HAP-1 (cell line): ENCODE measurements around the gene MAP3K14.
A peak's percentile ranks its signal among the peaks of the same experiment; 100 is the strongest.

Experiments used
- DNase-seq, 2 experiments: peaks; one replicate each; pipeline ENCODE4 v3.0.0-alpha.2; 2016 to 2020; ENCODE audit warnings: low spot score in 2 of 2
- H3K27me3 ChIP-seq: fragments of 250-450 bp; sonication (Bioruptor Pico); 2 replicates; pipeline ENCODE4 v1.5.1; 2020; ENCODE audit warnings: low read depth, mild to moderate bottlenecking, moderate library complexity
- H3K36me3 ChIP-seq: fragments of 250-450 bp; sonication (Bioruptor Pico); replicated peaks from 2 replicates; pipeline ENCODE4 v1.5.1; 2020; ENCODE audit warnings: mild to moderate bottlenecking
- H3K4me1 ChIP-seq: fragments of 250-450 bp; sonication (Bioruptor Pico); 2 replicates; pipeline ENCODE4 v1.5.1; 2020; ENCODE audit warnings: mild to moderate bottlenecking
- H3K4me3 ChIP-seq: fragments of 250-450 bp; sonication (Bioruptor Pico); 2 replicates; pipeline ENCODE4 v1.5.1; 2020; ENCODE audit warnings: mild to moderate bottlenecking, moderate library complexity
- H3K9me3 ChIP-seq: fragments of 250-450 bp; sonication (Bioruptor Pico); 2 replicates; pipeline ENCODE4 v1.5.1; 2020; ENCODE audit warnings: mild to moderate bottlenecking, moderate library complexity
- in situ Hi-C: fragments of 300-500 bp; cut with MboI; formaldehyde crosslinking; loops from 3 replicates; pipeline ENCODE4 v1.14.3; 2020; ENCODE audit warnings: low sequenced_read_pairs, inconsistent platforms, mixed read lengths

Gene MAP3K14

GRCh38 chr17:45316434-45317110, at the start of gene MAP3K14:
Gene MAP3K14, minus strand, starts transcription at chr17:45317020. Its CDS starts 26,275 bp downstream, at chr17:45290745.
- H3K27me3 ChIP-seq = no peaks in the 10 kb centered on the region
- DNase-seq = peak; percentile 24 to 68
- no peaks in the 10 kb centered on the region for H3K36me3 ChIP-seq
- no peaks in the 10 kb centered on the region for H3K9me3 ChIP-seq
- peak within 1 kb of the TSS; percentile 52 for H3K4me3 ChIP-seq
- H3K4me1 ChIP-seq = peaks cover 27% of the 10 kb centered on the region
- in situ Hi-C loops = no loop called here

- Histone ChIP-seq H3K4me3 (no peak overlapping the region), H3K9me3 (no peaks in the 10 kb centered on the region), H3K4me1 (peaks cover 1% of the 10 kb centered on the region; the same call in 1 of the 2 replicates), H3K36me3 (no peaks in the 10 kb centered on the region), H3K27me3 (peaks cover 5% of the 10 kb centered on the region)
- in situ Hi-C loops = no loop called here
- DNase-seq = no peak
Measured at GRCh38 chr17:45366049-45366448, 49.2 kb upstream of the MAP3K14 start.

- no peaks in the 10 kb centered on the region for H3K4me1 ChIP-seq
- H3K9me3 ChIP-seq = no peaks in the 10 kb centered on the region
- in situ Hi-C loops = no loop called here
- no peak overlapping the region for H3K4me3 ChIP-seq
- no peaks in the 10 kb centered on the region for H3K36me3 ChIP-seq
- peak in 1 of 2 experiments; percentile 59 for DNase-seq
- peaks cover 5% of the 10 kb centered on the region for H3K27me3 ChIP-seq
Measured at GRCh38 chr17:45364531-45365390, 47.9 kb upstream of the MAP3K14 start.

GRCh38 chr17:45363498-45363897, 46.7 kb upstream of the MAP3K14 start:
- no peak overlapping the region for H3K4me3 ChIP-seq
- no peaks in the 10 kb centered on the region for H3K4me1 ChIP-seq
- peaks cover 5% of the 10 kb centered on the region for H3K27me3 ChIP-seq
- in situ Hi-C loops = no loop called here
- no peaks in the 10 kb centered on the region for H3K36me3 ChIP-seq
- DNase-seq = no peak
- no peaks in the 10 kb centered on the region for H3K9me3 ChIP-seq

GRCh38 chr17:45361976-45362375, 45.2 kb upstream of the MAP3K14 start:
- no peak overlapping the region for H3K4me3 ChIP-seq
- in situ Hi-C loops = no loop called here
- no peaks in the 10 kb centered on the region for H3K4me1 ChIP-seq
- no peaks in the 10 kb centered on the region for H3K9me3 ChIP-seq
- H3K27me3 ChIP-seq = peaks cover 8% of the 10 kb centered on the region
- no peak for DNase-seq
- H3K36me3 ChIP-seq = no peaks in the 10 kb centered on the region

- Histone ChIP-seq H3K4me1 (no peaks in the 10 kb centered on the region), H3K4me3 (no peak overlapping the region), H3K9me3 (no peaks in the 10 kb centered on the region), H3K36me3 (no peaks in the 10 kb centered on the region), H3K27me3 (peaks cover 8% of the 10 kb centered on the region)
- no peak for DNase-seq
- in situ Hi-C loops = no loop called here
Measured at GRCh38 chr17:45361451-45361850, 44.6 kb upstream of the MAP3K14 start.

- H3K4me3 ChIP-seq = no peak overlapping the region
- in situ Hi-C loops = no loop called here
- H3K27me3 ChIP-seq = peaks cover 17% of the 10 kb centered on the region
- no peaks in the 10 kb centered on the region for H3K36me3 ChIP-seq
- H3K9me3 ChIP-seq = no peaks in the 10 kb centered on the region
- H3K4me1 ChIP-seq = no peaks in the 10 kb centered on the region
- no peak for DNase-seq
Measured at GRCh38 chr17:45357364-45357997, 40.7 kb upstream of the MAP3K14 start.

GRCh38 chr17:45355087-45355486, 38.3 kb upstream of the MAP3K14 start:
- H3K4me1 ChIP-seq = no peaks in the 10 kb centered on the region
- no peak for DNase-seq
- peaks cover 18% of the 10 kb centered on the region for H3K27me3 ChIP-seq
- no peaks in the 10 kb centered on the region for H3K36me3 ChIP-seq
- peaks cover 9% of the 10 kb centered on the region; the same call in 1 of the 2 replicates for H3K9me3 ChIP-seq
- in situ Hi-C loops = no loop called here
- no peak overlapping the region for H3K4me3 ChIP-seq

GRCh38 chr17:45353043-45353442, 36.2 kb upstream of the MAP3K14 start:
- H3K4me1 ChIP-seq = no peaks in the 10 kb centered on the region
- DNase-seq = no peak
- in situ Hi-C loops = no loop called here
- H3K36me3 ChIP-seq = no peaks in the 10 kb centered on the region
- no peak overlapping the region for H3K4me3 ChIP-seq
- H3K27me3 ChIP-seq = peaks cover 31% of the 10 kb centered on the region
- H3K9me3 ChIP-seq = peaks cover 9% of the 10 kb centered on the region; the same call in 1 of the 2 replicates

- peaks cover 9% of the 10 kb centered on the region; the same call in 1 of the 2 replicates for H3K9me3 ChIP-seq
- H3K4me1 ChIP-seq = no peaks in the 10 kb centered on the region
- H3K36me3 ChIP-seq = no peaks in the 10 kb centered on the region
- peaks cover 36% of the 10 kb centered on the region for H3K27me3 ChIP-seq
- no peak overlapping the region for H3K4me3 ChIP-seq
- in situ Hi-C loops = no loop called here
- no peak for DNase-seq
Measured at GRCh38 chr17:45351831-45352230, 35.0 kb upstream of the MAP3K14 start.

GRCh38 chr17:45347444-45347843, 30.6 kb upstream of the MAP3K14 start:
- Histone ChIP-seq H3K36me3 (no peaks in the 10 kb centered on the region), H3K4me1 (peaks cover 6% of the 10 kb centered on the region)

GRCh38 chr17:45346216-45347015, 29.6 kb upstream of the MAP3K14 start:
- in situ Hi-C loops = no loop called here
- H3K9me3 ChIP-seq = peaks cover 5% of the 10 kb centered on the region; the same call in 1 of the 2 replicates
- peaks cover 51% of the 10 kb centered on the region for H3K27me3 ChIP-seq
- H3K4me3 ChIP-seq = no peak overlapping the region
- no peaks in the 10 kb centered on the region for H3K36me3 ChIP-seq
- DNase-seq = no peak
- H3K4me1 ChIP-seq = peaks cover 6% of the 10 kb centered on the region

More at GRCh38 chr17:45347444-45347843, 30.6 kb upstream of the MAP3K14 start:
- in situ Hi-C loops = no loop called here
- Histone ChIP-seq H3K4me3 (no peak overlapping the region), H3K27me3 (peaks cover 42% of the 10 kb centered on the region), H3K9me3 (peaks cover 9% of the 10 kb centered on the region; the same call in 1 of the 2 replicates)
- DNase-seq = no peak
